ENCODE results near the gene MYO16.

- TF ChIP-seq CTCF (IDR thresholded peaks at IDR 0.05; ENCODE audit: low read depth, low read length, poor library complexity, severe bottlenecking) (no peak), EZH2phosphoT487 (IDR thresholded peaks at IDR 0.05; ENCODE audit: borderline replicate concordance, low read length) (no peak)
Measured at GRCh38 chr13:109146912-109147647, 517.7 kb downstream of the MYO16 start.
